Measurements from ENCODE around the gene STYXL2.

STYXL2 gene

DNA sequence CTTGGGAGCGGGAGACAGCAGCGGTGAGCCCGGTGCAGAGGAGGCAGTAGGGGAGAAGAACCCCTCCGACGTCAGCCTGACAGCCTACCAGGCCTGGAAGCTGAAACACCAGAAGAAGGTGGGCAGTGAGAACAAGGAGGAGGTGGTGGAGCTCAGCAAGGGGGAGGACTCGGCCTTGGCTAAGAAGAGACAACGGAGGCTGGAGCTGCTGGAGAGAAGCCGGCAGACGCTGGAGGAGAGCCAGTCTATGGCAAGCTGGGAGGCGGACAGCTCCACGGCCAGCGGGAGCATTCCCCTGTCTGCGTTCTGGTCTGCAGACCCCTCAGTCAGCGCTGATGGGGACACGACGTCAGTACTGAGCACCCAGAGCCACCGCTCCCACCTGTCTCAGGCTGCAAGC is 32.9 kb downstream of the STYXL2 start:
- no peak overlapping the region for H3K27ac ChIP-seq
- TF ChIP-seq ZFX (IDR thresholded peaks at IDR 0.05; ENCODE audit: borderline replicate concordance): no peak
- TF ChIP-seq, protein P1, sequence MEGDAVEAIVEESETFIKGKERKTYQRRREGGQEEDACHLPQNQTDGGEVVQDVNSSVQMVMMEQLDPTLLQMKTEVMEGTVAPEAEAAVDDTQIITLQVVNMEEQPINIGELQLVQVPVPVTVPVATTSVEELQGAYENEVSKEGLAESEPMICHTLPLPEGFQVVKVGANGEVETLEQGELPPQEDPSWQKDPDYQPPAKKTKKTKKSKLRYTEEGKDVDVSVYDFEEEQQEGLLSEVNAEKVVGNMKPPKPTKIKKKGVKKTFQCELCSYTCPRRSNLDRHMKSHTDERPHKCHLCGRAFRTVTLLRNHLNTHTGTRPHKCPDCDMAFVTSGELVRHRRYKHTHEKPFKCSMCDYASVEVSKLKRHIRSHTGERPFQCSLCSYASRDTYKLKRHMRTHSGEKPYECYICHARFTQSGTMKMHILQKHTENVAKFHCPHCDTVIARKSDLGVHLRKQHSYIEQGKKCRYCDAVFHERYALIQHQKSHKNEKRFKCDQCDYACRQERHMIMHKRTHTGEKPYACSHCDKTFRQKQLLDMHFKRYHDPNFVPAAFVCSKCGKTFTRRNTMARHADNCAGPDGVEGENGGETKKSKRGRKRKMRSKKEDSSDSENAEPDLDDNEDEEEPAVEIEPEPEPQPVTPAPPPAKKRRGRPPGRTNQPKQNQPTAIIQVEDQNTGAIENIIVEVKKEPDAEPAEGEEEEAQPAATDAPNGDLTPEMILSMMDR (IDR thresholded peaks at IDR 0.05): no peak

GRCh38 chr1:167127236-167127635 is 33.4 kb downstream of the STYXL2 start:
- TF ChIP-seq ZFX (IDR thresholded peaks at IDR 0.05; ENCODE audit: borderline replicate concordance): no peak
- TF ChIP-seq, protein P1 (IDR thresholded peaks at IDR 0.05): no peak
- H3K27ac ChIP-seq: no peak overlapping the region

DNA sequence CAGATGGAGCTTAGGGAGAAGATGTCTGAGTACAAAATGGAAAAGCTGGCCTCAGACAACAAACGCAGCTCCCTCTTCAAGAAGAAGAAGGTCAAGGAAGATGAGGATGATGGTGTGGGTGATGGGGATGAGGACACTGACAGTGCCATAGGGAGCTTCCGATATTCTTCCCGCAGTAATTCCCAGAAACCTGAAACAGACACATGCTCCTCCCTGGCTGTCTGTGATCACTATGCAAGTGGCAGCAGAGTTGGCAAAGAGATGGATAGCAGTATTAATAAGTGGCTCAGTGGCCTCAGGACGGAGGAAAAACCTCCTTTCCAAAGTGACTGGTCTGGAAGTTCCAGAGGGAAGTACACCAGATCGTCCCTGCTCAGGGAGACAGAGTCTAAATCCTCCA is 33.8 kb downstream of the STYXL2 start:
- H3K27ac ChIP-seq: no peak overlapping the region
- TF ChIP-seq, protein P1 (IDR thresholded peaks at IDR 0.05): no peak
- no peak for TF ChIP-seq ZFX (IDR thresholded peaks at IDR 0.05; ENCODE audit: borderline replicate concordance)

GRCh38 chr1:167128261-167129227 is 34.7 kb downstream of the STYXL2 start:
- TF ChIP-seq ZFX (IDR thresholded peaks at IDR 0.05; ENCODE audit: borderline replicate concordance): no peak
- TF ChIP-seq, protein P1 (IDR thresholded peaks at IDR 0.05): no peak; the same call in 1 of the 2 replicates
- H3K27ac ChIP-seq: no peak overlapping the region

- no peak overlapping the region for H3K27ac ChIP-seq
- TF ChIP-seq, protein P1 (IDR thresholded peaks at IDR 0.05): no peak
- no peak for TF ChIP-seq ZFX (IDR thresholded peaks at IDR 0.05; ENCODE audit: borderline replicate concordance)
These were observed 37.1 kb downstream of the STYXL2 start for GRCh38 chr1:167130829-167131510.

DNA sequence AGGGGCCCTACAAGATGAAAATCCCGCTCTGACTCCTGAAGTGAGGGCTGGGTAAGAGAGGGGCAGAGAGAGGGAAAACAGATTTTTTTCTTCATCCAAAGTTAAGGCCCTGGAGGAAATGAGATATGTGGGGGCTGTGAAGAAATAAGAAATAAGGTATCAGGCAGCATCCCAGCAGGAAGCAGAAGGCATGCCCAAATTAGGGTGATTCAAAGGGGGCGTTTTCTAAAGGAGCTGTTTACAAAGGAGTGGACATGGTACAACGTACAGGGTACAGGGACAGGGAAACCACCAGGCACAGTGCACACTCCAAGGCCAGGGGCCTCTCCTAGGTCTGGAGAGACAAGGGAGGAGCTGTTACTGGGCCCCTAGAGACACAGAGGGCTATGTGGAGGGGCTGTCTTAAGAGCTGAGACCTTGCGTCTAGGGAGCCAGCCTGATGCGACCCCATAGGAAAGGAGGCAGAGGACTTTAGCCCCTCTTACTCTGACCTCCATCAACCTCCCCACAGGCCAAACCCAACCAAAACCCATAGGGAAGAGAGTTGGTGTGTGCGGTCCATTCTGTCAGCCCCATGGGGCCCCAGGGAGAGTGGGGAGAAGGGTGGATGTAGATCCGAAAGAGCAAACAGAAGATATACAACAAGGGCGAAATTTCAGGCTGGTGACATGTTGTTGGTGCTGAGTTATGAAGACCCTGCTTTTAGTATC is 38.6 kb downstream of the STYXL2 start:
- H3K27ac ChIP-seq: no peak overlapping the region

More for the DNA sequence above, 38.6 kb downstream of the STYXL2 start:
- TF ChIP-seq, protein P1 (IDR thresholded peaks at IDR 0.05): no peak
- no peak for TF ChIP-seq ZFX (IDR thresholded peaks at IDR 0.05; ENCODE audit: borderline replicate concordance)
